AG09309 (cell line): ENCODE data around the gene S100PBP.
A peak's percentile ranks its signal among the peaks of the same experiment; 100 is the strongest.

Experiments used
- DNase-seq: peaks from one replicate; pipeline ENCODE4 v3.0.0-alpha.2; 2010; ENCODE audit warnings: low read depth
- H3K4me3 ChIP-seq: 2 replicates; pipeline ENCODE4 v1.5.1; 2011; ENCODE audit warnings: mild to moderate bottlenecking, low read depth, low read length, moderate library complexity; ENCODE audit not compliant: control insufficient read depth
- TF ChIP-seq, protein P1 (sequence below): IDR thresholded peaks from 2 replicates; pipeline ENCODE4 v1.5.1; 2011; ENCODE audit warnings: mild to moderate bottlenecking, low read depth, low read length, inconsistent platforms; ENCODE audit not compliant: insufficient read depth, control insufficient read depth; ENCODE audit errors: missing control alignments

The S100PBP gene

GRCh38 chr1:32817159-32817814, at the start of gene S100PBP, which contains the start of gene YARS1:
TSS of gene S100PBP (plus strand) at chr1:32817653. CDS start at chr1:32826100, 8,447 bp downstream.
TSS of gene YARS1 (minus strand) at chr1:32817358. CDS start at chr1:32817244, 114 bp downstream.
- H3K4me3 ChIP-seq, result peak within 1 kb of the TSS; percentile 95
- TF ChIP-seq, protein P1, sequence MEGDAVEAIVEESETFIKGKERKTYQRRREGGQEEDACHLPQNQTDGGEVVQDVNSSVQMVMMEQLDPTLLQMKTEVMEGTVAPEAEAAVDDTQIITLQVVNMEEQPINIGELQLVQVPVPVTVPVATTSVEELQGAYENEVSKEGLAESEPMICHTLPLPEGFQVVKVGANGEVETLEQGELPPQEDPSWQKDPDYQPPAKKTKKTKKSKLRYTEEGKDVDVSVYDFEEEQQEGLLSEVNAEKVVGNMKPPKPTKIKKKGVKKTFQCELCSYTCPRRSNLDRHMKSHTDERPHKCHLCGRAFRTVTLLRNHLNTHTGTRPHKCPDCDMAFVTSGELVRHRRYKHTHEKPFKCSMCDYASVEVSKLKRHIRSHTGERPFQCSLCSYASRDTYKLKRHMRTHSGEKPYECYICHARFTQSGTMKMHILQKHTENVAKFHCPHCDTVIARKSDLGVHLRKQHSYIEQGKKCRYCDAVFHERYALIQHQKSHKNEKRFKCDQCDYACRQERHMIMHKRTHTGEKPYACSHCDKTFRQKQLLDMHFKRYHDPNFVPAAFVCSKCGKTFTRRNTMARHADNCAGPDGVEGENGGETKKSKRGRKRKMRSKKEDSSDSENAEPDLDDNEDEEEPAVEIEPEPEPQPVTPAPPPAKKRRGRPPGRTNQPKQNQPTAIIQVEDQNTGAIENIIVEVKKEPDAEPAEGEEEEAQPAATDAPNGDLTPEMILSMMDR, result no peak
- peak; percentile 93 for DNase-seq

- TF ChIP-seq, protein P1, result no peak
- DNase-seq, result no peak
These were observed 49.2 kb upstream of the S100PBP start for GRCh38 chr1:32768110-32768850.

DNA sequence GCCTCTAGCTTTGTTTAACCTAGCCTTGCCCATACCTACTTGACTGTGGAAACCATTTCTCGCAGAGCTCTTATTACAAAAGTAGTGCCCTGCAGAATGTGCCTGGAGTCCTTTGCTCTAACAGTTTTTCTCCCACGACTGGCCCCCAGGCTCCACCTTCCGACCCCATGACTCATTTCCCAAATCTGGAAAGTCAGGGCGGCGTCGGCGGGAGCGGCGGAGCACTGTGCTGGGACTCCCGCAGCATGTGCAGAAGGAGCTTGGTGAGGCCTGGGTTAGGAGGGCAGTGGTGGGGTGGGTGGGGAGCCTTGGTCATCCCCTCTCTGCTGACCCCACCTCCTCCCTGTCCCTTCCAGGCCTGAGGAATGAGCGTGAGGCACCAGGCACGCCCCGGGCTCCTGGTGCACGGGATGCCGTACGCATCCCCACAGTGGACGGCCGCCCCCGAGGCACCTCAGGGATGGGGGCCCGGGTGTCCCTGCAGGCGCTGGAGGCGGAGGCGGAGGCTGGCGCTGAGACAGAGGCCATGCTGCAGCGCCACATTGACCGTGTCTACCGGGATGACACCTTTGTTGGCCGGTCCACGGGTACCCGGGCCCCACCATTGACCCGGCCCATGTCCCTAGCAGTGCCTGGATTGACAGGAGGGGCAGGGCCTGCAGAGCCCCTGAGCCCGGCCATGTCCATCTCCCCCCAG, 47.8 kb upstream of the S100PBP start:
- TF ChIP-seq, protein P1, result no peak
- no peak overlapping the region for H3K4me3 ChIP-seq
- no peak for DNase-seq

More at GRCh38 chr1:32768110-32768850, 49.2 kb upstream of the S100PBP start:
- H3K4me3 ChIP-seq, result no peak overlapping the region

GRCh38 chr1:32770221-32770731, 47.2 kb upstream of the S100PBP start:
- no peak overlapping the region for H3K4me3 ChIP-seq
- DNase-seq, result no peak
- TF ChIP-seq, protein P1, result no peak

DNA sequence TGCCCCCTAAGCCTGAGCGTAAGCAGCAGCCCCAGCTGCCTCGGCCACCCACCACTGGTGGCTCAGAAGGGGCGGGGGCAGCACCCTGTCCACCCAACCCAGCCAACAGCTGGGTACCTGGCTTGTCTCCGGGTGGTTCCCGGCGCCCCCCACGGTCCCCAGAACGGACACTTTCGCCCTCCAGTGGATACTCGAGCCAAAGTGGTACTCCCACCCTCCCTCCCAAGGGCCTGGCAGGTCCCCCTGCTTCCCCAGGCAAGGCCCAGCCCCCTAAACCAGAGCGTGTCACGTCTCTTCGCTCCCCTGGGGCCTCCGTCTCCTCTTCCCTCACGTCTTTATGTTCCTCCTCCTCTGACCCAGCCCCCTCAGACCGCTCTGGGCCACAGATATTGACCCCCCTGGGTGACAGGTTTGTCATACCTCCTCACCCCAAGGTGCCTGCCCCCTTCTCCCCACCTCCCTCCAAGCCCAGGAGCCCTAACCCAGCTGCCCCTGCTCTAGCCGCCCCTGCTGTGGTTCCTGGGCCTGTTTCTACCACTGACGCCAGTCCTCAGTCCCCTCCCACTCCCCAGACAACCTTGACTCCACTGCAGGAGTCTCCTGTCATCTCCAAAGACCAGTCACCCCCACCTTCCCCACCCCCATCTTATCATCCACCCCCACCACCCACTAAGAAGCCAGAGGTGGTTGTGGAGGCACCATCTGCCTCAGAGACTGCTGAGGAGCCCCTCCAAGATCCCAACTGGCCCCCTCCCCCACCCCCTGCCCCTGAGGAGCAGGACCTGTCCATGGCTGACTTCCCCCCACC, 46.5 kb upstream of the S100PBP start:
- TF ChIP-seq, protein P1, result no peak
- no peak for DNase-seq
- no peak overlapping the region for H3K4me3 ChIP-seq
